ENCODE measurements around the gene RPS6KB1.
A peak's percentile ranks its signal among the peaks of the same experiment; 100 is the strongest.
"Not testable (repeated sequence)": the region's sequence is repeated elsewhere in the genome, so short reads cannot be mapped to it uniquely, and the experiment has no call there.

The RPS6KB1 gene

GRCh38 chr17:59872351-59872750 is 20.6 kb upstream of the RPS6KB1 start:
- DNase-seq (ENCODE audit: low read depth), result no peak

- not testable (repeated sequence) for DNase-seq (ENCODE audit: low read depth)
These were observed 19.5 kb upstream of the RPS6KB1 start for GRCh38 chr17:59873414-59873813.

GRCh38 chr17:59874376-59874775 is 18.5 kb upstream of the RPS6KB1 start:
- DNase-seq (ENCODE audit: low read depth), result no peak

GRCh38 chr17:59876107-59876506 is 16.8 kb upstream of the RPS6KB1 start:
- DNase-seq (ENCODE audit: low read depth), result no peak

GRCh38 chr17:59877965-59878364 is 15.0 kb upstream of the RPS6KB1 start:
- no peak for DNase-seq (ENCODE audit: low read depth)

GRCh38 chr17:59878624-59879023 is 14.3 kb upstream of the RPS6KB1 start:
- DNase-seq (ENCODE audit: low read depth), result no peak

- DNase-seq (ENCODE audit: low read depth), result no peak
These were observed 8.1 kb upstream of the RPS6KB1 start for GRCh38 chr17:59884861-59885260.

GRCh38 chr17:59888145-59888750 is 4.7 kb upstream of the RPS6KB1 start:
- no peak for DNase-seq (ENCODE audit: low read depth)

- peak; percentile 17 for DNase-seq (ENCODE audit: low read depth)
These were observed 2.2 kb upstream of the RPS6KB1 start for GRCh38 chr17:59890720-59891119.

- DNase-seq (ENCODE audit: low read depth), result no peak
These were observed 534 bp upstream of the RPS6KB1 start for GRCh38 chr17:59892251-59892923.

GRCh38 chr17:59893676-59894100 is 767 bp downstream of the RPS6KB1 start:
- DNase-seq (ENCODE audit: low read depth), result peak; percentile 3

- DNase-seq (ENCODE audit: low read depth), result no peak
These were observed 4.2 kb downstream of the RPS6KB1 start for GRCh38 chr17:59897090-59897489.

- peak; percentile 17 for DNase-seq (ENCODE audit: low read depth)
These were observed 6.2 kb downstream of the RPS6KB1 start for GRCh38 chr17:59899099-59899498.

GRCh38 chr17:59901604-59902003 is 8.7 kb downstream of the RPS6KB1 start:
- DNase-seq (ENCODE audit: low read depth), result no peak

GRCh38 chr17:59903455-59903854 is 10.5 kb downstream of the RPS6KB1 start:
- no peak for DNase-seq (ENCODE audit: low read depth)

- no peak for DNase-seq (ENCODE audit: low read depth)
These were observed 14.5 kb downstream of the RPS6KB1 start for GRCh38 chr17:59907467-59907866.

- DNase-seq (ENCODE audit: low read depth), result no peak
These were observed 21.4 kb downstream of the RPS6KB1 start for GRCh38 chr17:59914274-59914854.

- DNase-seq (ENCODE audit: low read depth), result no peak
These were observed 23.5 kb downstream of the RPS6KB1 start for GRCh38 chr17:59916446-59916845.

- DNase-seq (ENCODE audit: low read depth), result not testable (repeated sequence)
These were observed 27.7 kb downstream of the RPS6KB1 start for GRCh38 chr17:59920637-59921036.

GRCh38 chr17:59930121-59930520 is 37.2 kb downstream of the RPS6KB1 start:
- not testable (repeated sequence) for DNase-seq (ENCODE audit: low read depth)

- peak; percentile 28 for DNase-seq (ENCODE audit: low read depth)
These were observed 37.8 kb downstream of the RPS6KB1 start for GRCh38 chr17:59930768-59931167.

GRCh38 chr17:59933317-59933716 is 40.4 kb downstream of the RPS6KB1 start:
- DNase-seq (ENCODE audit: low read depth), result not testable (repeated sequence)

GRCh38 chr17:59940697-59941096 is 47.8 kb downstream of the RPS6KB1 start:
- DNase-seq (ENCODE audit: low read depth), result not testable (repeated sequence)

Data from GM04504 (cell line).